Measurements from ENCODE around the gene CXorf49. TPM values are rescaled to one million over a fixed set of nuclear protein-coding genes. Genes with fewer than 3 reads are reported as not detected.
A peak's percentile ranks its signal among the peaks of the same experiment; 100 is the strongest.
"Not testable (repeated sequence)": the region's sequence is repeated elsewhere in the genome, so short reads cannot be mapped to it uniquely, and the experiment has no call there.

The CXorf49 gene
- total RNA-seq = not detected

- H3K27me3 ChIP-seq; DNase-seq (ENCODE audit: low spot score); H3K4me1 ChIP-seq; H3K27ac ChIP-seq; H3K36me3 ChIP-seq; H3K4me3 ChIP-seq; H3K9me3 ChIP-seq: not testable (repeated sequence)
These were observed at the start of gene CXorf49 for GRCh38 chrX:71718185-71718584. Gene CXorf49, minus strand, starts transcription at chrX:71718285. Its CDS starts 134 bp downstream, at chrX:71718151.

- H3K4me3 ChIP-seq; H3K36me3 ChIP-seq; H3K9me3 ChIP-seq; DNase-seq (ENCODE audit: low spot score); H3K4me1 ChIP-seq; H3K27me3 ChIP-seq; H3K27ac ChIP-seq: not testable (repeated sequence)
These were observed 49.0 kb upstream of the CXorf49 start for GRCh38 chrX:71767134-71767533.

GRCh38 chrX:71765613-71766012 lies 47.5 kb upstream of the CXorf49 start:
- not testable (repeated sequence) for H3K4me1 ChIP-seq; H3K4me3 ChIP-seq; DNase-seq (ENCODE audit: low spot score); H3K27ac ChIP-seq; H3K27me3 ChIP-seq; H3K36me3 ChIP-seq; H3K9me3 ChIP-seq

- H3K27me3 ChIP-seq = not testable (repeated sequence)
These were observed 46.7 kb upstream of the CXorf49 start for GRCh38 chrX:71764832-71765231.

DNA sequence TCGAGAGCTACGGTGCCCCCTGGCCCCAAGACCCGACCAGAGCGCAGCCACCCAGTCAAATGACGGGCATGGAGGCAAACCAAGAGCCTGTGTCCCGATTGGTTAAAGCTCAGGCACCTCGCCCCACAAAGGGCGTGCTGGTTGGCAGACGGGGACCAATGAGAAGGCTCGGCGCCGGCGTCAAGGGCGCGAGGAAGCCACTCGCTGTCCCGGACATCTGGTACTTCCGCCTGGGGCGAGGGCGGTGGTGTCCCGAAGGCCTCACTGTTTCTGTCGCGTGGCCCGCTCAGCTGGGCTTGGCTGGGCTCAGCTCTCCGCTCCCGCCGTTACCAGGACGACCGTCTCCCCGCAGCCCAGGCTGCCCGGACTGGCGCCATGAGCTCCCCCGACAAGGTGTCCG lies 45.0 kb upstream of the CXorf49 start, which contains the start of gene CXorf49B:
TSS of gene CXorf49B (plus strand) at position 301 of the 400 bp plus-strand sequence. CDS start at position 376, 75 bp downstream.
- H3K36me3 ChIP-seq; H3K9me3 ChIP-seq; H3K4me1 ChIP-seq; DNase-seq (ENCODE audit: low spot score); H3K27ac ChIP-seq; H3K4me3 ChIP-seq; H3K27me3 ChIP-seq: not testable (repeated sequence)

More at GRCh38 chrX:71764832-71765231, 46.7 kb upstream of the CXorf49 start:
- H3K4me3 ChIP-seq; H3K27ac ChIP-seq; H3K9me3 ChIP-seq; H3K36me3 ChIP-seq; H3K4me1 ChIP-seq; DNase-seq (ENCODE audit: low spot score): not testable (repeated sequence)

- not testable (repeated sequence) for H3K9me3 ChIP-seq; H3K36me3 ChIP-seq; DNase-seq (ENCODE audit: low spot score); H3K4me3 ChIP-seq; H3K4me1 ChIP-seq; H3K27me3 ChIP-seq; H3K27ac ChIP-seq
These were observed 42.7 kb upstream of the CXorf49 start for GRCh38 chrX:71760688-71761281.

DNA sequence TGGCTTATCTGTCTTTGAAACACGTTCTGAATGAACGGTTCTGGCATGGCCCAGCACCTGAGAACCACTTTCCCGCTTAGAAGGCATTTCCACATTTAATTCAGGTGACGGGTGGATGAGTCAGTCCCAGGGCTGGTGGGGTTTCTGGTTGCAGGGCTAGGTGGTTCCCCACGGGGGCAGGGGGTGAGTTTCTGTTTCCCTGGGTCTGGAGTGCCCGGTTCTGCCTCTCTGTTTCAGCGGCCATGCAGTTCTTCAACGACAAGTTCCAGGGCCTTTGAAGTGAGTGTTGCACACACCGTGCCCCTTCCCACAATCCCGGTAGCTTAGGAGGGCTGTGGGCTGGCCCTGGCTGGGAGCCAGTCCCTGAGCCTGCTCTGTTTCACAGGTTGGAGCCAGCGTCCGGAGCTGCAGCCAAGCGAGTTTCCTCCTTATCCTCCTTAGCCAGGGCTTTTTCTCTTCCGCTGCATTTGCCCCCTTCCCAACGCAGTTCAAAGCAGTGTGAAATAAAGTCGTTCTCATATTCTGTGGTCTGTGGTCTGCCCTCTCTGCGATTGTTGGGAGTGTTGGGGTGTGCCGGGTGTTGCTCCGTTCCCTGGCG lies 2.3 kb upstream of the CXorf49 start:
- not testable (repeated sequence) for H3K27me3 ChIP-seq; H3K36me3 ChIP-seq; H3K4me1 ChIP-seq; H3K27ac ChIP-seq; DNase-seq (ENCODE audit: low spot score); H3K9me3 ChIP-seq; H3K4me3 ChIP-seq

- not testable (repeated sequence) for H3K4me1 ChIP-seq, H3K27ac ChIP-seq, H3K9me3 ChIP-seq, H3K4me3 ChIP-seq, H3K36me3 ChIP-seq, H3K27me3 ChIP-seq
- DNase-seq (ENCODE audit: low spot score) = peak; percentile 13
These were observed 1.1 kb upstream of the CXorf49 start for GRCh38 chrX:71719195-71719594.

DNA sequence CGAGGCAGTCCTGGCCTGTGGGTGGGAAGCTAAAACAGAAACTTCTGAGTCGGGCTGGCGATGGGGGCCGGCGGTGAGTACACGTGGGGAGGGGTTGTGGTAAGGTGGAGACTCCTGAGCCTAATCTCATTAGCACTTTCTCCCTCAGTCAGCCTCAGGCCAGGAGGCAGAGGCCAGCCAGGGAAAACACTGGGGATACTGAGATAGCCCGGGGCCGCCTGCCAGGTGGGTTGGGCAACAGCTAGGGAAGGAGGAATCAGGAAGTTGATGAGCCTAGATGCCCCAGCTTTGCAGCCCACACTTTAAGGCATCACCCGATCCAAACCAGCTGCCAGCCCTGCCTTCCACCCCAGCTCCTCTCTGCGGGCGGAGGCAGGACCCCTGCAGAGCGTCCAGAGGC lies 1.8 kb downstream of the CXorf49 start:
- H3K4me1 ChIP-seq; H3K9me3 ChIP-seq; H3K36me3 ChIP-seq; H3K4me3 ChIP-seq; H3K27ac ChIP-seq; H3K27me3 ChIP-seq; DNase-seq (ENCODE audit: low spot score): not testable (repeated sequence)

GRCh38 chrX:71715551-71715950 lies 2.5 kb downstream of the CXorf49 start:
- not testable (repeated sequence) for H3K27me3 ChIP-seq; H3K4me1 ChIP-seq; DNase-seq (ENCODE audit: low spot score); H3K9me3 ChIP-seq; H3K27ac ChIP-seq; H3K4me3 ChIP-seq; H3K36me3 ChIP-seq

- not testable (repeated sequence) for H3K27ac ChIP-seq; DNase-seq (ENCODE audit: low spot score); H3K4me1 ChIP-seq; H3K27me3 ChIP-seq; H3K4me3 ChIP-seq; H3K9me3 ChIP-seq; H3K36me3 ChIP-seq
These were observed 4.0 kb downstream of the CXorf49 start for GRCh38 chrX:71714064-71714463.

- H3K4me3 ChIP-seq; H3K27me3 ChIP-seq; DNase-seq (ENCODE audit: low spot score); H3K36me3 ChIP-seq; H3K27ac ChIP-seq; H3K9me3 ChIP-seq; H3K4me1 ChIP-seq: not testable (repeated sequence)
These were observed 15.2 kb downstream of the CXorf49 start for GRCh38 chrX:71702853-71703252.

DNA sequence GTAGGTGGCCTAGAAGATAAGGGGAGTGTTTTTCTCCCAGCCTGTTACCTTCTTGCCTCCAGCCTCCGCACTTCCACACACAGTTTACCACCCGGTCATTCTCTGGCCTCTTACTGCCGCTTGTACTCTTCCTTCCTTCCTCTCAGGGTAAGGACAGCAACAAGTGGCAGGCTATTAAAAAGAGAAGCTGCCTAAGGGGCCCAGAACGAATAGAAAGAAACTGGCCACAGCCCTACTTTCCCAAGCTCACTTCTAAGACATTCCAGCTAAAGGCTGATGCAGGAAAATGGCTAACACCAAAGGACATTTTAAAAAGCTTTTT lies 19.1 kb downstream of the CXorf49 start:
- H3K9me3 ChIP-seq; DNase-seq (ENCODE audit: low spot score); H3K4me1 ChIP-seq; H3K27me3 ChIP-seq; H3K4me3 ChIP-seq; H3K27ac ChIP-seq; H3K36me3 ChIP-seq: not testable (repeated sequence)

- not testable (repeated sequence) for H3K36me3 ChIP-seq; H3K9me3 ChIP-seq; H3K4me1 ChIP-seq; H3K27me3 ChIP-seq; DNase-seq (ENCODE audit: low spot score); H3K4me3 ChIP-seq; H3K27ac ChIP-seq
These were observed 19.6 kb downstream of the CXorf49 start for GRCh38 chrX:71698299-71699022.
